NCI-H2227 (cell line): Measurements from ENCODE around the gene PPP1R1C.
"Not testable (repeated sequence)": the region's sequence is repeated elsewhere in the genome, so short reads cannot be mapped to it uniquely, and the experiment has no call there.

Source experiments
- DNase-seq: peaks from one replicate; lab custom pipeline; 2025; ENCODE audit not compliant: unreplicated experiment; lab: John Stamatoyannopoulos, UW

Gene PPP1R1C

DNA sequence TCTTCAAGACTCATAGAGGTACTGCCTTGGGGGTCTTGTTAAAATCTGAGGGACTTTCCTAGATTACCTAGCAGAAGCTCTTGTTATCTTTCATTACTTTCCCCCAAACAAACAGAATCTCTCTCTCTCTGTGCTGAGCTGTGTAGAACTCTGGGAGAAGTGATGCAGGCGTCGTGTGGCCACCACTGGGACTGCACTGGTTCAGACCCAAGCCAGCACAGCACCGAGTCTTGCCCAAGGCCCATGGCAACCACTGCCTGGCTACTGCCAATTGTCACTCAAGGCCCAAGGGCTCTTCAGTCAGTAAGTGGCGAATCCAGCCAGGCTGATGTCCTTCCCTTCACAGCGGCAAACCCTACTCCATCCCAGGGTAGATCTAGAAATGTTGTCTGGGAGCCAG lies 28.6 kb downstream of the PPP1R1C start:
- no peak for DNase-seq

DNA sequence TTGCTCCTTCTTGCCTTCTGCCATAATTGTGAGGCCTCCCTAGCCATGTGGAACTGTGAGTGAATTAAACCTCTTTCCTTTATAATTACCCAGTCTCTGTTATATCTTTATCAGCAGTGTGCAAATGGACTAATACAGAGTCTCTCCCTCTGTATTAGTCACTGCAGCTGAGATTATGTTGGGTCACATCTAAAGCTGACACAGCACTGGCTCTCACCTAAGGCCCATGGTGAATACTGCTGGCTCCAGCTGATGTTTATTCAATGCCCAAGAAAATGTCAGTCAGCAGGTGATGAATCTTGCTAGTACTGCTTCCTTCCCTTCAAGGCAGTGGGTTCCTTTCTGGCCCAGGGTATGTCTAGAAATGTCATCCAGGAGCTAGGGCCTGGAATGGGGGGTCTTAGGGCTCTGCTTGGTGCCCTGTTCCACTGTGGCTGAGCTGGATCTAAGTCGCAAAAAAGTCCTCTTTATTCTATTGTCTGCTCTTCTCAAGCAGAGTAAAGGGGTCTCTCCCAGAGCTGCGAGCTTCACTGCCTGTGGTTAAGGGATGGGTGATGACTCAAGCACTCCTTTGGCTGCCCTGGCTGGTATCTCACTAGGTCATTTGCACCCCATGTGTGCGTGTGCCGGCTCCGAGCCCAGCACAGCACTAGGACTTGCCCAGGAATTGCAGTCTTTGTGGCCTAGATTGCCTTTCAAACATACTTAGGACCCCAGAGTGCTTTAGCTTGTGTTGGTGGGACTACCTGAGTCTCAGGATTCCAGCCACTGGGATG lies 29.9 kb downstream of the PPP1R1C start:
- no peak for DNase-seq

GRCh38 chr2:182018218-182018617 lies 32.6 kb downstream of the PPP1R1C start:
- no peak for DNase-seq

DNA sequence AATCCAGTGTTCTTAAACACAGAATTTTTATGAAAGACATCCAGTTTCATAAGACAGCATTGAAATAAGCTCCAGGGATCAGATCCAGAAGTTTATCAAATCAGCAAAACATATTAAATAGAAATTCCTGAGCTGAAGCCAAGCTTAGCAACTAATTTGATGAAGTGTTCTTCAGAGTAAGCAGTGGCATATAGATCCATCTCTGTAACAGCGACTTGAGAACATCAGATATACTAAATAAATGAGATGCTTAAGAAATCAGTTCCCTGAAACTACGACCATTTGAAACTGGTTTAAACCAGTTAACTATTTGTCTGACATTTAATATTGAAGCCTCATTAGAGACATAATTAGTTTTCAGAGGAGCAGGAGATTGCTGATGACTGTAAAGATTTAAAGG lies 34.1 kb downstream of the PPP1R1C start:
- DNase-seq: no peak

- no peak for DNase-seq
Measured at GRCh38 chr2:182020286-182021070, 34.8 kb downstream of the PPP1R1C start.

- no peak for DNase-seq
Measured at GRCh38 chr2:182023235-182023634, 37.6 kb downstream of the PPP1R1C start.

- not testable (repeated sequence) for DNase-seq
Measured at GRCh38 chr2:182030875-182031274, 45.2 kb downstream of the PPP1R1C start.

GRCh38 chr2:182031956-182032355 lies 46.3 kb downstream of the PPP1R1C start:
- DNase-seq: no peak

- no peak for DNase-seq
Measured at GRCh38 chr2:182033449-182033848, 47.8 kb downstream of the PPP1R1C start.

- DNase-seq: no peak
Measured at GRCh38 chr2:182038576-182038975, 52.9 kb downstream of the PPP1R1C start.

- no peak for DNase-seq
Measured at GRCh38 chr2:182043021-182043420, 57.4 kb downstream of the PPP1R1C start.

DNA sequence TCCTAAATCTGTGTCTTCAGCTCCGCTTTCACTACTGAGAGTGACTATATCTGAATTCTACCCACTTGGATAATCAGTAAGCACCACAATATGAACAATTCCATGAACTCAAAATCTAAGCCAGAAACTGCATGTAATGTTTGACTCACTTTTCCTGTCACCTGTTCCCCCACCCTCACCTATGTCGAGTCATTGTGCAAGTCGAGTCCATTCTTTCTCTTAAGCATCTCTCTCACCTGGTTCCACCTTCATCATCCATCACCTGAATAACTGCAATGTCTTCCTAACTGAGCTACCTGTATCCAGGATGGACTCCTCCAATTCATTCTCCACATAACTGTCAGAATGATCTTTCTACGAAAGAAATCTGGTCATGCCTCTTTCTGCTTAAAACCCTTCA lies 58.2 kb downstream of the PPP1R1C start:
- DNase-seq: no peak

- no peak for DNase-seq
Measured at GRCh38 chr2:182047544-182047943, 61.9 kb downstream of the PPP1R1C start.

DNA sequence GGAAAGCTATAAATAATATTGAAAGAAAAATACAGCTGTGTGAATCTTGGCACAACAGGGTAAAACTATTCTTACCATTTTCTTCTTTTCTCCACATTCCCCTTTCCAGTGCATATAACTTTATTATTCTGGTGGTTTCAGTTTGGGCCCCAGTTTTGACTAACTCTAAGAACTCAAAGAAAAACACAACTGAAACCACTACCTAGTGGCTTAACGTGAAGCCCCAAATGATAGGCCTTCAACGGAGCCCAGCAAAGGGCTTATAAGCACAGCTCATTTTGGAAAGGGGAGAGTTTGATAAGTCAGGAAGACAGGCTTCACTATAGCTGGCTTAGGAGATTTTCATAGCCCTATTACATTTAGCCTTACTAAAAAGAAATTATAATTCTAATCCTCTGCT lies 62.4 kb downstream of the PPP1R1C start:
- DNase-seq: no peak

GRCh38 chr2:182048621-182049020 lies 63.0 kb downstream of the PPP1R1C start:
- no peak for DNase-seq

- no peak for DNase-seq
Measured at GRCh38 chr2:182049372-182050148, 63.9 kb downstream of the PPP1R1C start.

DNA sequence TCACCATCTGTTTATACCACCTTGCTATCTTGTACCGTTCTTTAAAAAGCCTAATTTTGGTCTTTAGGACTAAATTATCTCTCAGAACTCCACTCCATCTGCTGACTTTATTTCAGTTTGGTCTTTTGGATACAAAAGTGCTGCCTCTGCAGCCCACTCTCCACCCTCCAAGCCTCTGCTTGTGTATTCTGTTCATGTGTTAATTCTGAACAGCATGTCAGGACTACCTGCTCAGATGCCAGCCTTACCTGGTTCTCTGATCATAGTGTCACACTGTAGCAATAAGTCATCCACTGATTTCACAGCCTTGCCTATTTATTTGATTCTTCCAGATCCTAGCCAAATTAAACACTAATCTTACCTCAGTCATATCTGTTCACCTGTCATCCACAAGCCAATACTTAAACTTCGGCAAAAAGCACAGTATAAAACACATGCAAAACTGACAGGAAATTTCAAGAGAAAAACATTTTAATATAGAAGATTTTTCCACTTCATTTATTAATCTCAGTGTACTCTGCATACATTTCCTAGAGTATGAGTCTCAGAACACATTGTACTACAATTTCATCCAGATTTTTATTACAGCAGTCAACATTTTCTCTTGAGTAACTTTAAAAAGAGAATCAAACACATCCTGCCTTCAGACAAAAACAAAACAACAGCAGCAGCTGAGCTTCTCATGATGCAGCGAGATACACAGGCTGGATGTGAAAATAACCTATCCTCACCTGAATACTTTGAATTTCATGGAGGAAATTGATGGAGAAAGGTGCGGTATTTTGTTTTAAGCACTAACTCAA lies 64.9 kb downstream of the PPP1R1C start:
- DNase-seq: no peak

- DNase-seq: peak; percentile 46
Measured at GRCh38 chr2:182055993-182056392, 70.3 kb downstream of the PPP1R1C start.

DNA sequence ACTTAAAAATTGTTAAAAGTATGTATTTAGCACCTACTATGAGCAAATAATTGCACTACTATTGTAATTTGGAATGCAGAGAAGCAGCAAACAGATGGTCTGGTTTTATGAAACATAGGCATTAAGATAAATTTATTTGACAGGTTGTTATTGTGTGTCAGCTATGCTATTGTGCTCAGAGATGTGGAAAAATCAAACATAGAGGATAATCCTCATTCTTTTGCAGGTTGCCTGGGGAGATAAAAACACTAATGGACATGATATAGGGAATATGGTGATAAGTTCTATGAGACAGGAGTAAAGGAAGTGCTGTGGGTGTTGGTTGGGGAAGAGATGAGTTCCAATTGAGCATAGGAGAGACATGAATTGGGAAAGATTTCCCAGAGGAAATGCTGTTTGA lies 71.3 kb downstream of the PPP1R1C start:
- DNase-seq: peak; percentile 88

GRCh38 chr2:182058056-182058455 lies 72.4 kb downstream of the PPP1R1C start:
- DNase-seq: no peak

- no peak for DNase-seq
Measured at GRCh38 chr2:182061739-182062138, 76.1 kb downstream of the PPP1R1C start.
